Mesothelial cell of epicardium (in vitro differentiated cells): ENCODE measurements around the gene CALML3. TPM values are rescaled to one million over a fixed set of nuclear protein-coding genes. Genes with fewer than 3 reads are reported as not detected.

Experiments
- DNase-seq, 2 experiments: peaks; one replicate each; pipeline ENCODE4 v3.0.0; 2021; ENCODE audit warnings: low spot score in 2 of 2; ENCODE audit not compliant: unreplicated experiment in 2 of 2
- H3K27ac Mint-ChIP-seq: 2 replicates; pipeline ENCODE4 v1.8.0; 2021; ENCODE audit warnings: mixed read lengths
- H3K27me3 Mint-ChIP-seq: 2 replicates; pipeline ENCODE4 v1.8.0; 2021; ENCODE audit warnings: low read depth, mixed read lengths
- H3K36me3 Mint-ChIP-seq: 2 replicates; pipeline ENCODE4 v1.8.0; 2021; ENCODE audit warnings: mixed read lengths
- H3K4me1 Mint-ChIP-seq: 2 replicates; pipeline ENCODE4 v1.8.0; 2021; ENCODE audit warnings: mixed read lengths
- H3K4me3 Mint-ChIP-seq: 2 replicates; pipeline ENCODE4 v1.8.0; 2021; ENCODE audit warnings: mild to moderate bottlenecking, moderate library complexity, mixed read lengths
- H3K9me3 Mint-ChIP-seq: 2 replicates; pipeline ENCODE4 v1.8.0; 2021; ENCODE audit warnings: mixed read lengths
- CTCF ChIP-seq: fragments of 200-600 bp; sonication (generic); IDR thresholded peaks from one replicate; pipeline ENCODE4 v1.5.0; 2021; ENCODE audit warnings: antibody characterized with exemption; ENCODE audit not compliant: unreplicated experiment
- total RNA-seq: library from RNA; stranded (reverse); gene quantifications from 3 replicates; pipeline ENCODE4 v1.2.1, GENCODE V29; 2021

Gene CALML3
- total RNA-seq, 1 donor from 2014 or later = 0.07 TPM

GRCh38 chr10:5484205-5484604, 40.6 kb upstream of the CALML3 start:
- H3K36me3 Mint-ChIP-seq = no peaks in the 10 kb centered on the region
- peaks cover 22% of the 10 kb centered on the region for H3K4me1 Mint-ChIP-seq
- no peaks in the 10 kb centered on the region for H3K27me3 Mint-ChIP-seq
- no peak overlapping the region for H3K4me3 Mint-ChIP-seq
- no peak for TF ChIP-seq CTCF
- no peaks in the 10 kb centered on the region for H3K9me3 Mint-ChIP-seq
- no peak for DNase-seq
- H3K27ac Mint-ChIP-seq = no peak overlapping the region

DNA sequence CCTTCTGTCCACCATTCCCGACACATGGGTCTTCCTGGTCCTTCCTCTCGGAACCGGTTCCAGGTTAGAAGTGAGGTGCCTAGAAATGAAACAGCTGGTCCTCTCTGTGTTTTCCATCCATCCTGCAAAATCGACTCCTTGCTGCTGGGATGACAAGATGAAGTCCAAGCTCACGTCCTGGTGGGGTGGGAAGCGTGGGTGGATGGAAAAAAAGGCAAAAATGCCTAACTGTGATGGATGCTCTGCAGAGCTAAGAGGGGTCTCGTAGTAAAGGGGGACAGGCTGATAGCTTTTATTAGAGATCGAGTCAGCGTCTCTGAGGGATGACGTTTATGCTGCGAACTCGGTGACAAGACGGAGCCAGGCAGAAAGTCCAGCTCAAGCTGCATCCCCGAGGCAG, 39.5 kb upstream of the CALML3 start:
- Mint-ChIP-seq H3K4me3 (no peak overlapping the region), H3K36me3 (no peaks in the 10 kb centered on the region), H3K27me3 (no peaks in the 10 kb centered on the region), H3K9me3 (no peaks in the 10 kb centered on the region), H3K4me1 (peaks cover 16% of the 10 kb centered on the region), H3K27ac (no peak overlapping the region)
- TF ChIP-seq CTCF = no peak
- no peak for DNase-seq

- Mint-ChIP-seq H3K36me3 (no peaks in the 10 kb centered on the region), H3K4me1 (peaks cover 13% of the 10 kb centered on the region)
Observed at GRCh38 chr10:5485948-5486852, 38.6 kb upstream of the CALML3 start.

DNA sequence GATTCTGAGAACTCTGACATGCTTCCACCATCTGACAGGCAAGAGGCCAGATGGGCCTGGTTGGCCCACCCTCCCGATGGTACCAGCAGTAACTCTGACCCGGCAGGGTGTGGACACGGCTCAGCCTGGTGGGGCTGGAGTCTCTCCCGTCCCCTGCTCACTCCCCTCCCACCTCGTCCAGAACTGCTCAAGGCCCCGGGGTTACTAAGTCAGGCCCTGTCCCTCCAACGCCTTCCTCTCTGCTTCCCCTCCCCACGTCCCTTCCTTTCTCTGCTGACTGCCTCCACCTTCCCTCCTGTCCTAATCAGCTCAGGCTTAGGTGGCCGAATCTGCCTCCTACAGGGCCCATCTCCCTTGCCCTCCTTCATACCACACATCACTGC, 37.9 kb upstream of the CALML3 start:
- DNase-seq = no peak
- Mint-ChIP-seq H3K4me3 (no peak overlapping the region), H3K9me3 (no peaks in the 10 kb centered on the region), H3K4me1 (peaks cover 11% of the 10 kb centered on the region), H3K27me3 (no peaks in the 10 kb centered on the region), H3K27ac (no peak overlapping the region), H3K36me3 (no peaks in the 10 kb centered on the region)
- no peak for TF ChIP-seq CTCF

More at GRCh38 chr10:5485948-5486852, 38.6 kb upstream of the CALML3 start:
- no peak for TF ChIP-seq CTCF
- Mint-ChIP-seq H3K9me3 (no peaks in the 10 kb centered on the region), H3K27ac (no peak overlapping the region), H3K4me3 (no peak overlapping the region), H3K27me3 (no peaks in the 10 kb centered on the region)
- no peak for DNase-seq

GRCh38 chr10:5488272-5489161, 36.2 kb upstream of the CALML3 start:
- Mint-ChIP-seq H3K9me3 (peaks cover 5% of the 10 kb centered on the region), H3K4me1 (peaks cover 17% of the 10 kb centered on the region), H3K36me3 (peaks cover 1% of the 10 kb centered on the region), H3K27ac (no peak overlapping the region), H3K27me3 (no peaks in the 10 kb centered on the region), H3K4me3 (no peak overlapping the region)
- no peak for TF ChIP-seq CTCF
- no peak for DNase-seq
